Stimulated activated CD4-positive, alpha-beta T cell treated with anti-CD3 and anti-CD28 coated beads, Interleukin-12 subunit alpha, Interleukin-12 subunit beta, amount 100 ng/mL, for 48 hours (primary cell): ENCODE measurements around the gene TAS2R1.

Source experiments
- DNase-seq, 3 donors: peaks; one replicate each; pipeline ENCODE4 v3.0.0-alpha.2; 2020; ENCODE audit warnings: low read depth in 2 of 3, low spot score in 1 of 3

Gene TAS2R1

GRCh38 chr5:9589049-9589835, 40.9 kb downstream of the TAS2R1 start:
- no peak for DNase-seq

GRCh38 chr5:9588254-9588653, 41.9 kb downstream of the TAS2R1 start:
- no peak for DNase-seq

GRCh38 chr5:9587135-9587534, 43.0 kb downstream of the TAS2R1 start:
- DNase-seq: no peak

- DNase-seq: no peak
Observed at GRCh38 chr5:9582406-9582805, 47.7 kb downstream of the TAS2R1 start.
